GM13977 (cell line): ENCODE data around the gene TAF8.
"Not testable (repeated sequence)": the region's sequence is repeated elsewhere in the genome, so short reads cannot be mapped to it uniquely, and the experiment has no call there.

Experiments used
- DNase-seq: peaks from one replicate; pipeline ENCODE4 v3.0.0; 2012; ENCODE audit warnings: low spot score
- CTCF ChIP-seq: IDR thresholded peaks from 2 replicates; pipeline ENCODE4 v1.5.1; 2012; ENCODE audit warnings: mild to moderate bottlenecking, control low read depth; ENCODE audit not compliant: insufficient read depth; ENCODE audit errors: extremely low read depth, missing control alignments
- in situ Hi-C: fragments of 300-500 bp; cut with MboI; formaldehyde crosslinking; loops from one replicate; pipeline ENCODE4 v1.12.0; 2022; ENCODE audit warnings: low sequenced_read_pairs, low pct_unique_long_range_greater_than_20kb, mixed read lengths, inconsistent platforms; ENCODE audit not compliant: unreplicated experiment

Gene TAF8

GRCh38 chr6:42029881-42030280, 20.4 kb upstream of the TAF8 start:
- no peak for TF ChIP-seq CTCF
- no peak for DNase-seq
- in situ Hi-C loops = no loop called here

- no peak for TF ChIP-seq CTCF
- in situ Hi-C loops = no loop called here
- no peak for DNase-seq
Observed at GRCh38 chr6:42030585-42031506, 19.5 kb upstream of the TAF8 start.

- no peak for DNase-seq
- in situ Hi-C loops = no loop called here
- no peak for TF ChIP-seq CTCF
Observed at GRCh38 chr6:42032366-42032765, 18.0 kb upstream of the TAF8 start.

- DNase-seq, in situ Hi-C loops: not testable (repeated sequence)
Observed at GRCh38 chr6:42037669-42038068, 12.7 kb upstream of the TAF8 start.

GRCh38 chr6:42038163-42038562, 12.2 kb upstream of the TAF8 start:
- no peak for DNase-seq
- in situ Hi-C loops = no loop called here
- no peak for TF ChIP-seq CTCF

- TF ChIP-seq CTCF = no peak
- DNase-seq = peak; percentile 4
Observed at GRCh38 chr6:42038811-42039408, 11.4 kb upstream of the TAF8 start.

GRCh38 chr6:42040856-42041480, 9.4 kb upstream of the TAF8 start:
- in situ Hi-C loops = loop anchor here (10.0 kb wide), 3 partner anchors 116 to 256 kb away; partner anchors contain the start of genes BYSL, MED20, PRICKLE4 and TOMM6
- TF ChIP-seq CTCF = no peak
- no peak for DNase-seq

More at GRCh38 chr6:42038811-42039408, 11.4 kb upstream of the TAF8 start:
- in situ Hi-C loops = no loop called here
